ENCODE results near the gene UBAP2. TPM values are rescaled to one million over a fixed set of nuclear protein-coding genes. Genes with fewer than 3 reads are reported as not detected.

The UBAP2 gene, protein sequence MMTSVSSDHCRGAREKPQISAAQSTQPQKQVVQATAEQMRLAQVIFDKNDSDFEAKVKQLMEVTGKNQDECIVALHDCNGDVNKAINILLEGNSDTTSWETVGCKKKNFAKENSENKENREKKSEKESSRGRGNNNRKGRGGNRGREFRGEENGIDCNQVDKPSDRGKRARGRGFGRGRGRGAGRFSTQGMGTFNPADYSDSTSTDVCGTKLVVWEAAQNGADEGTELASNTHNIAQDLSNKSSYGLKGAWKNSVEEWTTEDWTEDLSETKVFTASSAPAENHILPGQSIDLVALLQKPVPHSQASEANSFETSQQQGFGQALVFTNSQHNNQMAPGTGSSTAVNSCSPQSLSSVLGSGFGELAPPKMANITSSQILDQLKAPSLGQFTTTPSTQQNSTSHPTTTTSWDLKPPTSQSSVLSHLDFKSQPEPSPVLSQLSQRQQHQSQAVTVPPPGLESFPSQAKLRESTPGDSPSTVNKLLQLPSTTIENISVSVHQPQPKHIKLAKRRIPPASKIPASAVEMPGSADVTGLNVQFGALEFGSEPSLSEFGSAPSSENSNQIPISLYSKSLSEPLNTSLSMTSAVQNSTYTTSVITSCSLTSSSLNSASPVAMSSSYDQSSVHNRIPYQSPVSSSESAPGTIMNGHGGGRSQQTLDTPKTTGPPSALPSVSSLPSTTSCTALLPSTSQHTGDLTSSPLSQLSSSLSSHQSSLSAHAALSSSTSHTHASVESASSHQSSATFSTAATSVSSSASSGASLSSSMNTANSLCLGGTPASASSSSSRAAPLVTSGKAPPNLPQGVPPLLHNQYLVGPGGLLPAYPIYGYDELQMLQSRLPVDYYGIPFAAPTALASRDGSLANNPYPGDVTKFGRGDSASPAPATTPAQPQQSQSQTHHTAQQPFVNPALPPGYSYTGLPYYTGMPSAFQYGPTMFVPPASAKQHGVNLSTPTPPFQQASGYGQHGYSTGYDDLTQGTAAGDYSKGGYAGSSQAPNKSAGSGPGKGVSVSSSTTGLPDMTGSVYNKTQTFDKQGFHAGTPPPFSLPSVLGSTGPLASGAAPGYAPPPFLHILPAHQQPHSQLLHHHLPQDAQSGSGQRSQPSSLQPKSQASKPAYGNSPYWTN
- 15.8 TPM for total RNA-seq

DNA sequence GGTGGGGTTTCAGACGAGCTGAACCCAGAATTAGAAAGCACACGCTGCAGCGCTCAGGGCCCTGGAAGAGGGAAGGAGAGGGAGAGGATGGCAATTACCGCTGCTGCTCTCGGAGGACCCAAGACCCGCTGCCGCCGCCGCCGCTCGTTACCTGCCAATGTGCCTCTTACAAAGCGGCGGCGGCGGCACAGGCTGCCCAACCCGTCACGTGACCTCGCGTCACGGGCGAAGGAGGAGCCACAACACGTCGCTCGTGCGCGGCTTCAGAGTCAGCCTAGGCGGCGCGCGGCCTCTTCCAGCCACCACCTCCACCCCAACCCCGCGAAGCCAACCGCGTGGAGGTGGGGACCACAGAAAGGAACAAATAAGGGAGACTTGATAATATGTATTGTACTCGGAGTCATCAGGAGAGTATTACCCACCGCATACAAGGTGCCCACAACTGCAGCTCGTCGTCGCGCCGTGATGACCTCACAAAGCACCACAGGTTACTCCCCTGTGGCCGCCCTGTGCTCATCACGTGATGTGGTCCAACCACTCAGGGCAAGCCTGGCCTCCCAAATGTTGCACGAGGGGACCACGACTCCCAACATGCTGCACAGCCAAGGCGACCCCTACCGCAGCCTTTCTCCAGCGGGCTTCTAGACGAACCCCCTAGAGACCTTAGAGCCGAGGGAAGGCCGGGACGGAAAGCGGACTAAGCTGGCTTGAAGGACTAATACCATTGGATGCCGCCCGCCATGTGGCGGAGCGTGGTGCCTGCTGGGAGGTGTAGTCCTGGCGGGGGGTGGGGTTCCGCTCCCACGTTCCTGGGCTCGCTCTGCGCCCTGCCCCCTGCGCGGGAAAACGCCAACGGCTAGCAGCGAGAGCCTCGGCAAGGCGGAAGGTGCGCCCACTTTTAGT, at the start of gene UBAP2:
Gene UBAP2, minus strand, starts transcription at position 161 of the 903 bp plus-strand sequence. CDS start 31,739 bp downstream, outside the sequence.
- TF ChIP-seq, protein P1, sequence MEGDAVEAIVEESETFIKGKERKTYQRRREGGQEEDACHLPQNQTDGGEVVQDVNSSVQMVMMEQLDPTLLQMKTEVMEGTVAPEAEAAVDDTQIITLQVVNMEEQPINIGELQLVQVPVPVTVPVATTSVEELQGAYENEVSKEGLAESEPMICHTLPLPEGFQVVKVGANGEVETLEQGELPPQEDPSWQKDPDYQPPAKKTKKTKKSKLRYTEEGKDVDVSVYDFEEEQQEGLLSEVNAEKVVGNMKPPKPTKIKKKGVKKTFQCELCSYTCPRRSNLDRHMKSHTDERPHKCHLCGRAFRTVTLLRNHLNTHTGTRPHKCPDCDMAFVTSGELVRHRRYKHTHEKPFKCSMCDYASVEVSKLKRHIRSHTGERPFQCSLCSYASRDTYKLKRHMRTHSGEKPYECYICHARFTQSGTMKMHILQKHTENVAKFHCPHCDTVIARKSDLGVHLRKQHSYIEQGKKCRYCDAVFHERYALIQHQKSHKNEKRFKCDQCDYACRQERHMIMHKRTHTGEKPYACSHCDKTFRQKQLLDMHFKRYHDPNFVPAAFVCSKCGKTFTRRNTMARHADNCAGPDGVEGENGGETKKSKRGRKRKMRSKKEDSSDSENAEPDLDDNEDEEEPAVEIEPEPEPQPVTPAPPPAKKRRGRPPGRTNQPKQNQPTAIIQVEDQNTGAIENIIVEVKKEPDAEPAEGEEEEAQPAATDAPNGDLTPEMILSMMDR (IDR thresholded peaks at IDR 0.05), result no peak
- peak; percentile 94 to 98 for DNase-seq (ENCODE audit: low spot score in 2 of 2)
- peaks cover 6 to 9% of the 10 kb centered on the region in 2 donors for H3K4me1 ChIP-seq
- intact Hi-C loops (cut with DNase I), result loop anchor here (2.0 to 10.0 kb wide), 8 partner anchors 24 to 1113 kb away; partner anchors contain the start of genes DNAI1, FAM219A, KIF24 and NUDT2
- H3K27ac ChIP-seq, result peak within 1 kb of the TSS; percentile 85 to 95
- H3K36me3 ChIP-seq, result no peaks in the 10 kb centered on the region
- H3K9me3 ChIP-seq, result no peaks in the 10 kb centered on the region
- no peaks in the 10 kb centered on the region for H3K27me3 ChIP-seq
- H3K4me3 ChIP-seq, result peak within 1 kb of the TSS; percentile 95 to 98

DNA sequence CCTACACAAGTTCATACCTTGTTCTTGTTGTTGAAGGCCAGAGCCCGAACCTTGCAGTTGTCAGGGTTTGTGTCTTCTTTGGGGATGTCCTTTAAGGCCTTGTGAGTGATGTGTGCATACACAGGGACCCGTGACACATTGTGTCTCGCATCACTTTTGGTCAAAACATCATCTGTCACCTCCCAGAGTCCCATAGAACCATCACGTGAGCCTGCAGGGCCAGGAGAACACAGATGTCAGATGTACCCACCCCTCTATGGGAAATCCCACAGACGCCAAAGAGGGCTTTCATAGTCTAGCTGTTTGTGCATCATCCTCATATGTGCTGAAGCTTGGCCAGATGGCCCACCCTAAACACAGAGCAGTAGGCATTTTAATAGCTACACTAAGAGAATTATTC, 49.6 kb upstream of the UBAP2 start:
- H3K27me3 ChIP-seq, result no peaks in the 10 kb centered on the region
- H3K36me3 ChIP-seq, result peaks cover 80 to 86% of the 10 kb centered on the region in 2 donors
- no peak overlapping the region for H3K4me3 ChIP-seq
- H3K9me3 ChIP-seq, result no peaks in the 10 kb centered on the region
- no peak for DNase-seq (ENCODE audit: low spot score in 2 of 2)
- TF ChIP-seq, protein P1 (IDR thresholded peaks at IDR 0.05), result no peak
- intact Hi-C loops (cut with DNase I), result no loop called here
- H3K4me1 ChIP-seq, result no peaks in the 10 kb centered on the region
- no peak overlapping the region for H3K27ac ChIP-seq

DNA sequence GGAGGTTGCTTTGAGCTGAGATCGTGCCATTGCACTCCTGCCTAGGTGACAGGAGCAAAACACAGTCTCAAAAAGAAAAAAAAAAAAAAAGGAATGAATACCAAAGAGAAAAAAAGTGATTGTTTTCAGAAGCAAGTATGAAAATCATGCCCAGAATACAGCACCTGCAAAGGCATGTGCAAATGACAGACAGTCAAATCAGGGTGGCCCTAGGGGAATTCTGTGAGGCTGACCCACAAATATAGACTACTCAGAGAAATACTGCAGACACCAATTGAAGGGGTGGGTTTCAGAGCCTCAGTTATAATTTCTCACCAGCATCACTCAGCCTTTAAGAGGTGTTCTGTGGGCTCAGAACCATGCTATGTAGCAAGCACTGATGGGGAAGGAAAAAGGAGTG, 49.2 kb upstream of the UBAP2 start:
- Histone ChIP-seq H3K4me1 (no peaks in the 10 kb centered on the region), H3K36me3 (peaks cover 81 to 86% of the 10 kb centered on the region in 2 donors), H3K4me3 (no peak overlapping the region), H3K27ac (no peak overlapping the region), H3K9me3 (no peaks in the 10 kb centered on the region), H3K27me3 (no peaks in the 10 kb centered on the region)
- DNase-seq (ENCODE audit: low spot score in 2 of 2), result no peak
- TF ChIP-seq, protein P1 (IDR thresholded peaks at IDR 0.05), result no peak
- intact Hi-C loops (cut with DNase I), result no loop called here

DNA sequence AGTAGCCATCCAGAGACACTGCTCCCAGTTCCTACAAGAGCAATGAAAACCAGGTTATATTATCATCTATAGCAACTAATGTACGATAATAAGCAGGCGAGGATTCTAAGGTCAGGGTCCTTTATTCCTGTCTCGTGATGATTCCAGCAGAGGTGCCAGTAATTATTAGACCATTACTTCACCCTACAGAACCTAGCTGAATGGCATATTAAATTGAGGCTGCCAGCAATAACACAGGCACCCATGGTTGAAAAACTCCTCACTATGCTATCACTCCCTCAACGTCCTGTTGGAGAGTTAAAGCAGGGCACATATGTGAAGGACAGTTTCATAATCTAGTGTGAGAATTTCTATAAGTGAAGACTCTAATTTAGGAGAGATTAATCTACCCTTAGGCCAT, 48.1 kb upstream of the UBAP2 start:
- Histone ChIP-seq H3K4me1 (no peaks in the 10 kb centered on the region), H3K9me3 (no peaks in the 10 kb centered on the region), H3K4me3 (no peak overlapping the region), H3K27me3 (no peaks in the 10 kb centered on the region), H3K36me3 (peaks cover 80 to 86% of the 10 kb centered on the region in 2 donors), H3K27ac (no peak overlapping the region)
- intact Hi-C loops (cut with DNase I), result no loop called here
- DNase-seq (ENCODE audit: low spot score in 2 of 2), result no peak
- TF ChIP-seq, protein P1 (IDR thresholded peaks at IDR 0.05), result no peak

All from ascending aorta (tissue), 2 donors.